ENCODE results near the gene MIEN1. TPM values are rescaled to one million over a fixed set of nuclear protein-coding genes. Genes with fewer than 3 reads are reported as not detected.

MIEN1 gene
- total RNA-seq, 1 experiment from 2014 or later: 50.8 TPM

DNA sequence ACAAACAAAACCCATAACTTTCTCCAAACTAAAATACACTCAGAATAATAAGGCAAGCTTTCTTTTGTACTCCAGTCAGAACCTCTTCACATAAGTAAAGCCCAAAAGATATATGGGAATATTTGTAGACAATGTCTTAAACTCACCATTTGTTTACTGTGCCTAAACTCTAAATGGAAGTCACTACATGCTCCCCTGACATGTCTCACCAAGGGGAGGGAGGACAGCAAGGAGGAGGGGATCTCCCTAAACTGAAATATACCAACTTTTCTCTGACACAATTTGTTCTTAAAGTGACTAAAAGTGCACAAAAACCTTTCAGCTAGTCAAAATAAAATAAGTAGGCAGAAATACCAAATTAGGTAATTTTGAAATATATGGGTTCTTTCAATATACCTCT lies 45.9 kb upstream of the MIEN1 start:
- Histone ChIP-seq H3K27ac (ENCODE audit: insufficient read length, low read depth, low read length) (no peak overlapping the region), H3K23ac (ENCODE audit: insufficient read length, low read depth, low read length) (no peak overlapping the region), H3K4me2 (ENCODE audit: insufficient read depth, insufficient read length, low read length) (no peak overlapping the region), H3K79me1 (ENCODE audit: insufficient read depth, low read depth, low read length, poor library complexity, severe bottlenecking) (no peaks in the 10 kb centered on the region), H4K91ac (ENCODE audit: insufficient read length, low read depth, low read length) (no peak overlapping the region), H3K23me2 (ENCODE audit: insufficient read length, low read depth, low read length, poor library complexity, severe bottlenecking) (no peaks in the 10 kb centered on the region), H2BK15ac (ENCODE audit: low read depth, low read length) (no peak overlapping the region), H3T11ph (ENCODE audit: low read length) (no peak overlapping the region), H2BK120ac (ENCODE audit: low read depth, low read length, poor library complexity, severe bottlenecking) (no peak overlapping the region), H2BK20ac (ENCODE audit: low read depth, low read length, poor library complexity, severe bottlenecking) (no peak overlapping the region), H3K27me3 (ENCODE audit: insufficient read depth, low read length) (no peaks in the 10 kb centered on the region), H3K9me3 (ENCODE audit: control insufficient read depth, low read depth, low read length) (no peaks in the 10 kb centered on the region), H2AK5ac (ENCODE audit: insufficient read length, low read length) (no peak overlapping the region), H3K9ac (ENCODE audit: extremely low read depth, insufficient read length, low read length) (no peak overlapping the region), H4K8ac (replicated peaks; ENCODE audit: insufficient read length, low read depth, low read length) (no peak overlapping the region), H3K14ac (ENCODE audit: insufficient read depth, low read length) (no peak overlapping the region), H2AFZ (ENCODE audit: low read length) (no peak overlapping the region), H2BK5ac (ENCODE audit: insufficient read length, low read length) (no peak overlapping the region), H2BK12ac (ENCODE audit: insufficient read length, low read depth, low read length) (no peak overlapping the region), H4K20me1 (ENCODE audit: control insufficient read depth, insufficient read depth, insufficient read length) (no peaks in the 10 kb centered on the region), H3K56ac (ENCODE audit: insufficient read length, low read depth, low read length) (no peak overlapping the region), H3K18ac (ENCODE audit: insufficient read length, low read depth, low read length) (no peak overlapping the region), H3K4ac (ENCODE audit: low read depth, low read length) (no peak overlapping the region), H3K4me1 (ENCODE audit: insufficient read depth, low read length) (no peaks in the 10 kb centered on the region), H4K5ac (ENCODE audit: insufficient read length, low read depth, low read length) (no peak overlapping the region), H3K79me2 (ENCODE audit: insufficient read depth, low read length) (no peaks in the 10 kb centered on the region)
- Mint-ChIP-seq H3K9me3 (no peaks in the 10 kb centered on the region), H3K36me3 (ENCODE audit: insufficient read depth in 1 of 3, low read depth in 3 of 3) (no peaks in the 10 kb centered on the region), H3K4me3 (no peak overlapping the region), H3K27me3 (ENCODE audit: low read depth) (no peaks in the 10 kb centered on the region), H3K4me1 (peaks cover 7 to 13% of the 10 kb centered on the region in 2 experiments), H3K27ac (no peak overlapping the region)
- DNase-seq: no peak
- TF ChIP-seq, protein P1, sequence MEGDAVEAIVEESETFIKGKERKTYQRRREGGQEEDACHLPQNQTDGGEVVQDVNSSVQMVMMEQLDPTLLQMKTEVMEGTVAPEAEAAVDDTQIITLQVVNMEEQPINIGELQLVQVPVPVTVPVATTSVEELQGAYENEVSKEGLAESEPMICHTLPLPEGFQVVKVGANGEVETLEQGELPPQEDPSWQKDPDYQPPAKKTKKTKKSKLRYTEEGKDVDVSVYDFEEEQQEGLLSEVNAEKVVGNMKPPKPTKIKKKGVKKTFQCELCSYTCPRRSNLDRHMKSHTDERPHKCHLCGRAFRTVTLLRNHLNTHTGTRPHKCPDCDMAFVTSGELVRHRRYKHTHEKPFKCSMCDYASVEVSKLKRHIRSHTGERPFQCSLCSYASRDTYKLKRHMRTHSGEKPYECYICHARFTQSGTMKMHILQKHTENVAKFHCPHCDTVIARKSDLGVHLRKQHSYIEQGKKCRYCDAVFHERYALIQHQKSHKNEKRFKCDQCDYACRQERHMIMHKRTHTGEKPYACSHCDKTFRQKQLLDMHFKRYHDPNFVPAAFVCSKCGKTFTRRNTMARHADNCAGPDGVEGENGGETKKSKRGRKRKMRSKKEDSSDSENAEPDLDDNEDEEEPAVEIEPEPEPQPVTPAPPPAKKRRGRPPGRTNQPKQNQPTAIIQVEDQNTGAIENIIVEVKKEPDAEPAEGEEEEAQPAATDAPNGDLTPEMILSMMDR (conservative IDR thresholded peaks at IDR 0.05): no peak

Measured in H9 (cell line).